ENCODE measurements around the gene UNC79.

The UNC79 gene

GRCh38 chr14:93480867-93481266, 50.1 kb downstream of the UNC79 start:
- Histone ChIP-seq H3K9ac (ENCODE audit: low read depth, low read length, poor library complexity) (no peak overlapping the region), H2BK15ac (ENCODE audit: low read length) (no peak overlapping the region)

GRCh38 chr14:93481758-93482157, 51.0 kb downstream of the UNC79 start:
- no peak overlapping the region for H2BK5ac ChIP-seq (ENCODE audit: low read length)
- no peaks in the 10 kb centered on the region for H3K4me1 ChIP-seq (ENCODE audit: control insufficient read depth in 2 of 2, insufficient read depth in 1 of 2, low read depth in 1 of 2, low read length in 2 of 2)
- H3K9ac ChIP-seq (ENCODE audit: low read depth, low read length, poor library complexity), result no peak overlapping the region
- no peak overlapping the region for H2BK120ac ChIP-seq (ENCODE audit: low read depth, low read length)
- no CpG with 5 or more reads among the region's 2 CpGs for WGBS, 2 donors (ENCODE audit: extremely low coverage in 2 of 2, insufficient read length in 2 of 2, insufficient replicate concordance in 1 of 2)
- H3K4me3 ChIP-seq (ENCODE audit: low read length in 2 of 2), result no peak overlapping the region
- no peak overlapping the region for H3K18ac ChIP-seq (ENCODE audit: low read length)
- no peak overlapping the region for H3K4me2 ChIP-seq (ENCODE audit: insufficient read depth, low read length, poor library complexity, severe bottlenecking)
- no peak overlapping the region for H3K27ac ChIP-seq (replicated peaks; ENCODE audit: low read length)
- H3K23ac ChIP-seq (ENCODE audit: low read depth, low read length, poor library complexity), result no peak overlapping the region
- no peak overlapping the region for H2BK12ac ChIP-seq (ENCODE audit: low read length)
- no peaks in the 10 kb centered on the region for H3K9me3 ChIP-seq (replicated peaks in 1 of 2; ENCODE audit: control insufficient read depth in 2 of 2, insufficient read depth in 1 of 2, low read depth in 1 of 2, low read length in 2 of 2)
- H2AFZ ChIP-seq (ENCODE audit: low read length), result no peak overlapping the region
- no peaks in the 10 kb centered on the region for H3K79me1 ChIP-seq (ENCODE audit: low read depth, low read length)
- no peak overlapping the region for H3K4ac ChIP-seq (ENCODE audit: low read length)
- H2BK15ac ChIP-seq (ENCODE audit: low read length), result no peak overlapping the region
- no peak overlapping the region for H4K8ac ChIP-seq (ENCODE audit: low read depth, low read length)
- H3K36me3 ChIP-seq (replicated peaks in 1 of 2; ENCODE audit: control insufficient read depth in 2 of 2, insufficient read depth in 2 of 2, low read length in 2 of 2), result no peaks in the 10 kb centered on the region
- no peak overlapping the region for H3K14ac ChIP-seq (ENCODE audit: low read length)
- no peaks in the 10 kb centered on the region for H3K27me3 ChIP-seq (ENCODE audit: control insufficient read depth in 3 of 3, insufficient read depth in 3 of 3, low read depth in 1 of 3, low read length in 3 of 3)
- no peak overlapping the region for H4K91ac ChIP-seq (ENCODE audit: low read depth, low read length, poor library complexity)
- DNase-seq (ENCODE audit: low spot score), result no peak
- no peak overlapping the region for H2AK5ac ChIP-seq (ENCODE audit: low read depth, low read length)

More at GRCh38 chr14:93480867-93481266, 50.1 kb downstream of the UNC79 start:
- H2BK5ac ChIP-seq (ENCODE audit: low read length), result no peak overlapping the region
- no peak overlapping the region for H3K23ac ChIP-seq (ENCODE audit: low read depth, low read length, poor library complexity)
- H3K4me3 ChIP-seq (ENCODE audit: low read length in 2 of 2), result no peak overlapping the region
- no peak overlapping the region for H4K8ac ChIP-seq (ENCODE audit: low read depth, low read length)
- no peak overlapping the region for H3K27ac ChIP-seq (replicated peaks; ENCODE audit: low read length)
- H3K27me3 ChIP-seq (ENCODE audit: control insufficient read depth in 3 of 3, insufficient read depth in 3 of 3, low read depth in 1 of 3, low read length in 3 of 3), result no peaks in the 10 kb centered on the region
- H3K36me3 ChIP-seq (replicated peaks in 1 of 2; ENCODE audit: control insufficient read depth in 2 of 2, insufficient read depth in 2 of 2, low read length in 2 of 2), result no peaks in the 10 kb centered on the region
- no peak overlapping the region for H2BK120ac ChIP-seq (ENCODE audit: low read depth, low read length)
- H2BK12ac ChIP-seq (ENCODE audit: low read length), result no peak overlapping the region
- no peak overlapping the region for H4K91ac ChIP-seq (ENCODE audit: low read depth, low read length, poor library complexity)
- no peak overlapping the region for H3K18ac ChIP-seq (ENCODE audit: low read length)
- no peak overlapping the region for H2AFZ ChIP-seq (ENCODE audit: low read length)
- no peak overlapping the region for H3K14ac ChIP-seq (ENCODE audit: low read length)
- H3K4me1 ChIP-seq (ENCODE audit: control insufficient read depth in 2 of 2, insufficient read depth in 1 of 2, low read depth in 1 of 2, low read length in 2 of 2), result peaks cover 0 to 2% of the 10 kb centered on the region in 2 donors
- no peak overlapping the region for H3K4ac ChIP-seq (ENCODE audit: low read length)
- H3K4me2 ChIP-seq (ENCODE audit: insufficient read depth, low read length, poor library complexity, severe bottlenecking), result no peak overlapping the region
- no peak for DNase-seq (ENCODE audit: low spot score)
- no peaks in the 10 kb centered on the region for H3K9me3 ChIP-seq (replicated peaks in 1 of 2; ENCODE audit: control insufficient read depth in 2 of 2, insufficient read depth in 1 of 2, low read depth in 1 of 2, low read length in 2 of 2)
- no peak overlapping the region for H2AK5ac ChIP-seq (ENCODE audit: low read depth, low read length)
- H3K79me1 ChIP-seq (ENCODE audit: low read depth, low read length), result no peaks in the 10 kb centered on the region

GRCh38 chr14:93490001-93490400, 59.3 kb downstream of the UNC79 start:
- Histone ChIP-seq H2AK5ac (ENCODE audit: low read depth, low read length) (no peak overlapping the region), H3K4me3 (ENCODE audit: low read length in 2 of 2) (no peak overlapping the region), H2BK12ac (ENCODE audit: low read length) (no peak overlapping the region), H3K14ac (ENCODE audit: low read length) (no peak overlapping the region), H4K91ac (ENCODE audit: low read depth, low read length, poor library complexity) (no peak overlapping the region), H3K27me3 (ENCODE audit: control insufficient read depth in 3 of 3, insufficient read depth in 3 of 3, low read depth in 1 of 3, low read length in 3 of 3) (no peaks in the 10 kb centered on the region), H4K8ac (ENCODE audit: low read depth, low read length) (no peak overlapping the region), H3K4me1 (ENCODE audit: control insufficient read depth in 2 of 2, insufficient read depth in 1 of 2, low read depth in 1 of 2, low read length in 2 of 2) (no peaks in the 10 kb centered on the region), H2BK120ac (ENCODE audit: low read depth, low read length) (no peak overlapping the region), H3K23ac (ENCODE audit: low read depth, low read length, poor library complexity) (no peak overlapping the region), H3K27ac (replicated peaks; ENCODE audit: low read length) (no peak overlapping the region), H2AFZ (ENCODE audit: low read length) (no peak overlapping the region), H3K4ac (ENCODE audit: low read length) (no peak overlapping the region), H3K18ac (ENCODE audit: low read length) (no peak overlapping the region), H3K9me3 (replicated peaks in 1 of 2; ENCODE audit: control insufficient read depth in 2 of 2, insufficient read depth in 1 of 2, low read depth in 1 of 2, low read length in 2 of 2) (no peaks in the 10 kb centered on the region), H3K79me1 (ENCODE audit: low read depth, low read length) (no peaks in the 10 kb centered on the region), H3K4me2 (ENCODE audit: insufficient read depth, low read length, poor library complexity, severe bottlenecking) (no peak overlapping the region), H3K36me3 (replicated peaks in 1 of 2; ENCODE audit: control insufficient read depth in 2 of 2, insufficient read depth in 2 of 2, low read length in 2 of 2) (no peaks in the 10 kb centered on the region), H2BK15ac (ENCODE audit: low read length) (no peak overlapping the region), H3K9ac (ENCODE audit: low read depth, low read length, poor library complexity) (no peak overlapping the region), H2BK5ac (ENCODE audit: low read length) (no peak overlapping the region)
- no CpG with 5 or more reads among the region's 1 CpG for WGBS, 2 donors (ENCODE audit: extremely low coverage in 2 of 2, insufficient read length in 2 of 2, insufficient replicate concordance in 1 of 2)
- DNase-seq (ENCODE audit: low spot score), result no peak

- no peak overlapping the region for H3K23ac ChIP-seq (ENCODE audit: low read depth, low read length, poor library complexity)
- no peaks in the 10 kb centered on the region for H3K36me3 ChIP-seq (replicated peaks in 1 of 2; ENCODE audit: control insufficient read depth in 2 of 2, insufficient read depth in 2 of 2, low read length in 2 of 2)
- no peaks in the 10 kb centered on the region for H3K27me3 ChIP-seq (ENCODE audit: control insufficient read depth in 3 of 3, insufficient read depth in 3 of 3, low read depth in 1 of 3, low read length in 3 of 3)
- no peaks in the 10 kb centered on the region for H3K9me3 ChIP-seq (replicated peaks in 1 of 2; ENCODE audit: control insufficient read depth in 2 of 2, insufficient read depth in 1 of 2, low read depth in 1 of 2, low read length in 2 of 2)
- H4K8ac ChIP-seq (ENCODE audit: low read depth, low read length), result no peak overlapping the region
- no peak overlapping the region for H3K9ac ChIP-seq (ENCODE audit: low read depth, low read length, poor library complexity)
- no peak for DNase-seq (ENCODE audit: low spot score)
- H2BK120ac ChIP-seq (ENCODE audit: low read depth, low read length), result no peak overlapping the region
- no peak overlapping the region for H3K18ac ChIP-seq (ENCODE audit: low read length)
- no peak overlapping the region for H2AFZ ChIP-seq (ENCODE audit: low read length)
- H4K91ac ChIP-seq (ENCODE audit: low read depth, low read length, poor library complexity), result no peak overlapping the region
- no peak overlapping the region for H3K4me2 ChIP-seq (ENCODE audit: insufficient read depth, low read length, poor library complexity, severe bottlenecking)
- no peak overlapping the region for H3K14ac ChIP-seq (ENCODE audit: low read length)
- no peak overlapping the region for H2BK5ac ChIP-seq (ENCODE audit: low read length)
- no peak overlapping the region for H2AK5ac ChIP-seq (ENCODE audit: low read depth, low read length)
- H3K4me3 ChIP-seq (ENCODE audit: low read length in 2 of 2), result no peak overlapping the region
- H3K4ac ChIP-seq (ENCODE audit: low read length), result no peak overlapping the region
- H2BK12ac ChIP-seq (ENCODE audit: low read length), result no peak overlapping the region
- WGBS, 2 donors (ENCODE audit: extremely low coverage in 2 of 2, insufficient read length in 2 of 2, insufficient replicate concordance in 1 of 2), result no CpG with 5 or more reads among the region's 5 CpGs
- H3K4me1 ChIP-seq (ENCODE audit: control insufficient read depth in 2 of 2, insufficient read depth in 1 of 2, low read depth in 1 of 2, low read length in 2 of 2), result no peaks in the 10 kb centered on the region
- H3K27ac ChIP-seq (replicated peaks; ENCODE audit: low read length), result no peak overlapping the region
- no peak overlapping the region for H2BK15ac ChIP-seq (ENCODE audit: low read length)
- H3K79me1 ChIP-seq (ENCODE audit: low read depth, low read length), result no peaks in the 10 kb centered on the region
Measured at GRCh38 chr14:93493054-93493453, 62.3 kb downstream of the UNC79 start.

Measured in neuronal stem cell (in vitro differentiated cells).